Transverse colon (tissue), 4 donors: ENCODE data around the gene PTPRQ.

Experiments used
- POLR2AphosphoS5 ChIP-seq, 3 donors: sonication (generic); formaldehyde crosslinking; IDR thresholded peaks; one replicate each; pipeline ENCODE4 v1.6.1; 2016; ENCODE audit warnings: antibody characterized with exemption in 3 of 3
- TF ChIP-seq, protein P1 (sequence below), 5 experiments: fragments of 200-600 bp in 3 of 5; fragments of 450-650 bp in 2 of 5; sonication (generic) in 3 of 5; IDR thresholded peaks; 1 replicate in 2 of 5; 2 replicates in 3 of 5; pipeline ENCODE4 v1.5.1; 2016 to 2017; ENCODE audit warnings: antibody characterized with exemption in 5 of 5, inconsistent platforms in 3 of 5, mild to moderate bottlenecking in 2 of 5, moderate library complexity in 1 of 5

DNA sequence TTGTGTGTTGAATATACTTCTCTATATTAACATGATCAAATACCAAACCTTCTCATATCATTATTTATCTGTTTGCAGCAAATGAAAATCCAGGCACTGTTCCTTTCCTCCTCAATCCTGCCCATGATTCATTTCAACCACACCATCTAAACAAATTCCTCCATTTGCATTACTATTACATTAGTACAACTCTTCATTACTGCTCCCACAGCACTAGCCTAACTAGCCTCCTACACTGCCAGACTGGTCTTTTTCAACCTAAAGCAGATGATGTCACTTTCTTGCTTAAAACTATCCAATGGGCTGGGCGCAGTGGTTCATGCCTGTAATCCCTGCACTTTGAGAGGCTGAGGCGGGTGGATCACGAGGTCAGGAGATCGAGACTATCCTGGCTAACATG is 146.1 kb downstream of the PTPRQ start:
- TF ChIP-seq, protein P1, sequence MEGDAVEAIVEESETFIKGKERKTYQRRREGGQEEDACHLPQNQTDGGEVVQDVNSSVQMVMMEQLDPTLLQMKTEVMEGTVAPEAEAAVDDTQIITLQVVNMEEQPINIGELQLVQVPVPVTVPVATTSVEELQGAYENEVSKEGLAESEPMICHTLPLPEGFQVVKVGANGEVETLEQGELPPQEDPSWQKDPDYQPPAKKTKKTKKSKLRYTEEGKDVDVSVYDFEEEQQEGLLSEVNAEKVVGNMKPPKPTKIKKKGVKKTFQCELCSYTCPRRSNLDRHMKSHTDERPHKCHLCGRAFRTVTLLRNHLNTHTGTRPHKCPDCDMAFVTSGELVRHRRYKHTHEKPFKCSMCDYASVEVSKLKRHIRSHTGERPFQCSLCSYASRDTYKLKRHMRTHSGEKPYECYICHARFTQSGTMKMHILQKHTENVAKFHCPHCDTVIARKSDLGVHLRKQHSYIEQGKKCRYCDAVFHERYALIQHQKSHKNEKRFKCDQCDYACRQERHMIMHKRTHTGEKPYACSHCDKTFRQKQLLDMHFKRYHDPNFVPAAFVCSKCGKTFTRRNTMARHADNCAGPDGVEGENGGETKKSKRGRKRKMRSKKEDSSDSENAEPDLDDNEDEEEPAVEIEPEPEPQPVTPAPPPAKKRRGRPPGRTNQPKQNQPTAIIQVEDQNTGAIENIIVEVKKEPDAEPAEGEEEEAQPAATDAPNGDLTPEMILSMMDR (IDR thresholded peaks at IDR 0.05), result no peak
- no peak for TF ChIP-seq POLR2AphosphoS5 (IDR thresholded peaks at IDR 0.05)
